Liver (tissue), 9 donors: ENCODE results near the gene GSTA1. TPM values are rescaled to one million over a fixed set of nuclear protein-coding genes. Genes with fewer than 3 reads are reported as not detected.
A peak's percentile ranks its signal among the peaks of the same experiment; 100 is the strongest.
"Not testable (repeated sequence)": the region's sequence is repeated elsewhere in the genome, so short reads cannot be mapped to it uniquely, and the experiment has no call there.

Experiments used
- DNase-seq: peaks from one replicate; pipeline ENCODE4 v3.0.0-alpha.2; 2017; ENCODE audit warnings: low spot score
- H3K27ac ChIP-seq, 2 donors: one replicate each; pipeline ENCODE4 v1.7.0; 2013; ENCODE audit warnings: inconsistent platforms in 2 of 2, low read length in 2 of 2, control low read depth in 1 of 2, low read depth in 1 of 2, mild to moderate bottlenecking in 1 of 2
- H3K27me3 ChIP-seq, 4 donors: one replicate each; pipeline versions ENCODE4 v1.6.1 to v1.7.0; 2013; ENCODE audit warnings: low read length in 3 of 4, inconsistent platforms in 1 of 4, mild to moderate bottlenecking in 1 of 4, moderate library complexity in 1 of 4; ENCODE audit not compliant: control insufficient read depth in 4 of 4, insufficient read depth in 4 of 4
- H3K36me3 ChIP-seq, 4 donors: one replicate each; pipeline versions ENCODE4 v1.6.1 to v1.7.0; 2013; ENCODE audit warnings: low read length in 3 of 4, mild to moderate bottlenecking in 3 of 4, low read depth in 1 of 4, moderate library complexity in 1 of 4; ENCODE audit not compliant: control insufficient read depth in 4 of 4, insufficient read depth in 3 of 4
- H3K4me1 ChIP-seq, 4 donors: one replicate each; pipeline versions ENCODE4 v1.6.1 to v1.7.0; 2013; ENCODE audit warnings: low read length in 3 of 4, mild to moderate bottlenecking in 3 of 4, moderate library complexity in 1 of 4; ENCODE audit not compliant: control insufficient read depth in 4 of 4, insufficient read depth in 4 of 4
- H3K4me3 ChIP-seq, 3 donors: one replicate each; pipeline versions ENCODE4 v1.6.1 to v1.7.0; 2013; ENCODE audit warnings: low read length in 3 of 3, control low read depth in 1 of 3, low read depth in 1 of 3, mild to moderate bottlenecking in 1 of 3
- H3K9ac ChIP-seq, 2 donors: one replicate each; pipeline ENCODE4 v1.7.0; 2013; ENCODE audit warnings: low read length in 2 of 2, mild to moderate bottlenecking in 2 of 2, moderate library complexity in 2 of 2, control low read depth in 1 of 2, low read depth in 1 of 2
- H3K9me3 ChIP-seq, 4 donors: one replicate each; pipeline versions ENCODE4 v1.6.1 to v1.7.0; 2013; ENCODE audit warnings: low read length in 3 of 4; ENCODE audit not compliant: control insufficient read depth in 4 of 4
- ATF3 ChIP-seq: IDR thresholded peaks from 2 replicates; pipeline ENCODE4 v1.6.1; 2016; ENCODE audit warnings: antibody characterized with exemption
- CTCF ChIP-seq: fragments of 150-350 bp; IDR thresholded peaks from 2 replicates; pipeline ENCODE4 v1.5.1; 2017; ENCODE audit warnings: improper control_type of control experiment, low read depth, low read length; ENCODE audit not compliant: missing input control
- EGR1 ChIP-seq, 2 donors: IDR thresholded peaks; 2 replicates each; pipeline ENCODE4 v1.6.1; 2016 to 2018; ENCODE audit warnings: antibody characterized with exemption in 2 of 2, low read depth in 2 of 2
- FOXA1 ChIP-seq: IDR thresholded peaks from 2 replicates; pipeline ENCODE4 v1.6.1; 2016; ENCODE audit warnings: antibody characterized with exemption
- FOXA2 ChIP-seq: IDR thresholded peaks from 2 replicates; pipeline ENCODE4 v1.6.1; 2016; ENCODE audit warnings: antibody characterized with exemption
- HNF4A ChIP-seq, 2 donors: conservative IDR thresholded peaks; 2 replicates each; pipeline ENCODE4 v1.6.1; 2016; ENCODE audit warnings: antibody characterized with exemption in 2 of 2, mild to moderate bottlenecking in 2 of 2
- HNF4G ChIP-seq: IDR thresholded peaks from 2 replicates; pipeline ENCODE4 v1.6.1; 2016; ENCODE audit warnings: antibody characterized with exemption
- MAX ChIP-seq: IDR thresholded peaks from 2 replicates; pipeline ENCODE4 v1.6.1; 2016; ENCODE audit warnings: antibody characterized with exemption
- NR2F2 ChIP-seq: IDR thresholded peaks from 2 replicates; pipeline ENCODE4 v1.6.1; 2016; ENCODE audit warnings: antibody characterized with exemption
- RAD21 ChIP-seq, 2 donors: IDR thresholded peaks; 2 replicates each; pipeline ENCODE4 v1.6.1; 2016; ENCODE audit warnings: antibody characterized with exemption in 2 of 2, mild to moderate bottlenecking in 2 of 2
- REST ChIP-seq: IDR thresholded peaks from 2 replicates; pipeline ENCODE4 v1.6.1; 2016; ENCODE audit warnings: antibody characterized with exemption, mild to moderate bottlenecking
- RXRA ChIP-seq, 2 donors: IDR thresholded peaks; 2 replicates each; pipeline ENCODE4 v1.6.1; 2017 to 2018; ENCODE audit warnings: antibody characterized with exemption in 2 of 2, mild to moderate bottlenecking in 1 of 2
- YY1 ChIP-seq: IDR thresholded peaks from 2 replicates; pipeline ENCODE4 v1.6.1; 2016; ENCODE audit warnings: antibody characterized with exemption, mild to moderate bottlenecking
- WGBS: extraction: QIAGEN DNeasy Blood & Tissue Kit; methylation state at CpG from one replicate; pipeline ENCODE4 v1.1.7; 2013; 5-methylcytosine and 5-hydroxymethylcytosine counted together
- polyA plus RNA-seq, 2 donors: library from polyadenylated mRNA; stranded (reverse) in 1 of 2; unstranded in 1 of 2; fragments of 200-250 nt in 1 of 2; fragments of >200 nt in 1 of 2; fragmentation: Nextera tagmentation in 1 of 2; extraction: Ambion mirVana in 1 of 2; gene quantifications; one replicate each; pipeline versions ENCODE4 v1.2.1 to v1.2.3, GENCODE V29; 2013 to 2015
- total RNA-seq, 2 donors: library from RNA; depleted of rRNA; stranded (reverse); fragments of >200 nt; gene quantifications; one replicate each; pipeline ENCODE4 v1.2.3, GENCODE V29; 2014
- donor health status: healthy.
- donor health status: healthy.
- donor health status: healthy.
- donor health status: healthy.
- donor health status: healthy.

The GSTA1 gene
- total and polyA plus RNA-seq, 4 donors: 59.4 to 247 (median 145) TPM

GRCh38 chr6:52790861-52791260 is 12.8 kb downstream of the GSTA1 start:
- no peak for TF ChIP-seq CTCF
- TF ChIP-seq FOXA1: no peak
- no peak for TF ChIP-seq HNF4A (conservative IDR thresholded peaks at IDR 0.05)
- TF ChIP-seq YY1: no peak
- TF ChIP-seq RAD21 (IDR thresholded peaks at IDR 0.05): no peak
- no peak for TF ChIP-seq MAX
- TF ChIP-seq FOXA2: no peak
- TF ChIP-seq HNF4G: no peak
- no peak for TF ChIP-seq REST
- TF ChIP-seq ATF3: no peak
- TF ChIP-seq EGR1 (IDR thresholded peaks at IDR 0.05; ENCODE audit: low read depth in 2 of 2): no peak
- TF ChIP-seq NR2F2: no peak
- no peak for TF ChIP-seq RXRA (IDR thresholded peaks at IDR 0.05)

GRCh38 chr6:52789658-52790057 is 14.0 kb downstream of the GSTA1 start:
- H3K9ac ChIP-seq, H3K27me3 ChIP-seq, H3K4me3 ChIP-seq, H3K27ac ChIP-seq, H3K9me3 ChIP-seq, DNase-seq: not testable (repeated sequence)
- WGBS: 88% methylated on average over 1 of the region's 1 CpG
- peaks cover 1 to 27% (median 25%) of the 10 kb centered on the region in 4 donors for H3K36me3 ChIP-seq
- H3K4me1 ChIP-seq: peaks cover 3 to 19% (median 9%) of the 10 kb centered on the region in 4 donors

More at GRCh38 chr6:52790861-52791260, 12.8 kb downstream of the GSTA1 start:
- peaks cover 3 to 17% (median 9%) of the 10 kb centered on the region in 4 donors for H3K4me1 ChIP-seq
- 0% methylated on average over 1 of the region's 1 CpG for WGBS
- H3K9me3 ChIP-seq: peaks cover 0 to 1% (median 0%) of the 10 kb centered on the region in 4 donors
- peaks cover 1 to 38% (median 33%) of the 10 kb centered on the region in 4 donors for H3K36me3 ChIP-seq
- no peak overlapping the region for H3K4me3 ChIP-seq
- H3K9ac ChIP-seq: no peak overlapping the region
- no peaks in the 10 kb centered on the region for H3K27me3 ChIP-seq
- no peak overlapping the region for H3K27ac ChIP-seq
- no peak for DNase-seq

- Histone ChIP-seq H3K9me3 (peaks cover 0 to 2% (median 0%) of the 10 kb centered on the region in 4 donors), H3K36me3 (peaks cover 1 to 19% (median 16%) of the 10 kb centered on the region in 4 donors), H3K27ac (peak overlapping the region; percentile 39 to 46), H3K4me1 (peaks cover 3 to 19% (median 9%) of the 10 kb centered on the region in 4 donors), H3K27me3 (no peaks in the 10 kb centered on the region), H3K9ac (peak overlapping the region in 1 of 2 donors; percentile 94), H3K4me3 (peak overlapping the region in 2 of 3 donors; percentile 60 to 75)
- TF ChIP-seq HNF4A (conservative IDR thresholded peaks at IDR 0.05) (peak in 1 of 2 donors; percentile 11), MAX (no peak), ATF3 (no peak), HNF4G (no peak), RAD21 (IDR thresholded peaks at IDR 0.05) (peak in 1 of 2 donors; percentile 7), FOXA2 (no peak)
- no peak for DNase-seq
- 23% methylated on average over 3 of the region's 3 CpGs for WGBS
These were observed 15.1 kb downstream of the GSTA1 start for GRCh38 chr6:52788478-52788877.
